ENCODE results near the gene ZNF516.
A peak's percentile ranks its signal among the peaks of the same experiment; 100 is the strongest.

ZNF516 gene

GRCh38 chr18:76391746-76392145, 103.3 kb downstream of the ZNF516 start:
- H3K27me3 ChIP-seq, result no peaks in the 10 kb centered on the region
- no peaks in the 10 kb centered on the region for H3K9me3 ChIP-seq
- H3K27ac ChIP-seq, result peak overlapping the region; percentile 10
- peaks cover 15% of the 10 kb centered on the region for H3K36me3 ChIP-seq
- H3K4me1 ChIP-seq (ENCODE audit: control insufficient read depth in 1 of 2, insufficient read depth in 1 of 2, low read depth in 1 of 2, low read length in 1 of 2), result peaks cover 55 to 63% of the 10 kb centered on the region in 2 experiments
- no peak for TF ChIP-seq CTCF (IDR thresholded peaks at IDR 0.05)
- H3K4me3 ChIP-seq (ENCODE audit: low read depth in 1 of 2, low read length in 1 of 2), result no peak overlapping the region

GRCh38 chr18:76391038-76391437, 104.0 kb downstream of the ZNF516 start:
- H3K27me3 ChIP-seq, result no peaks in the 10 kb centered on the region
- H3K36me3 ChIP-seq, result peaks cover 14% of the 10 kb centered on the region
- H3K4me1 ChIP-seq (ENCODE audit: control insufficient read depth in 1 of 2, insufficient read depth in 1 of 2, low read depth in 1 of 2, low read length in 1 of 2), result peaks cover 60 to 70% of the 10 kb centered on the region in 2 experiments
- peak overlapping the region; percentile 71 for H3K27ac ChIP-seq
- no peaks in the 10 kb centered on the region for H3K9me3 ChIP-seq
- no peak for TF ChIP-seq CTCF (IDR thresholded peaks at IDR 0.05)
- H3K4me3 ChIP-seq (ENCODE audit: low read depth in 1 of 2, low read length in 1 of 2), result no peak overlapping the region

- TF ChIP-seq CTCF (IDR thresholded peaks at IDR 0.05), result no peak
- H3K4me1 ChIP-seq (ENCODE audit: control insufficient read depth in 1 of 2, insufficient read depth in 1 of 2, low read depth in 1 of 2, low read length in 1 of 2), result peaks cover 55 to 72% of the 10 kb centered on the region in 2 experiments
- peak overlapping the region; percentile 71 for H3K27ac ChIP-seq
- H3K36me3 ChIP-seq, result peaks cover 14% of the 10 kb centered on the region
- H3K4me3 ChIP-seq (ENCODE audit: low read depth in 1 of 2, low read length in 1 of 2), result no peak overlapping the region
- H3K9me3 ChIP-seq, result no peaks in the 10 kb centered on the region
- H3K27me3 ChIP-seq, result no peaks in the 10 kb centered on the region
Observed at GRCh38 chr18:76390452-76391035, 104.5 kb downstream of the ZNF516 start.

- Histone ChIP-seq H3K4me1 (ENCODE audit: control insufficient read depth in 1 of 2, insufficient read depth in 1 of 2, low read depth in 1 of 2, low read length in 1 of 2) (peaks cover 47 to 66% of the 10 kb centered on the region in 2 experiments), H3K27me3 (no peaks in the 10 kb centered on the region), H3K36me3 (peaks cover 14% of the 10 kb centered on the region), H3K4me3 (ENCODE audit: low read depth in 1 of 2, low read length in 1 of 2) (no peak overlapping the region), H3K27ac (peak overlapping the region; percentile 71), H3K9me3 (no peaks in the 10 kb centered on the region)
- TF ChIP-seq CTCF (IDR thresholded peaks at IDR 0.05), result no peak
Observed at GRCh38 chr18:76389716-76390115, 105.3 kb downstream of the ZNF516 start.

- Histone ChIP-seq H3K36me3 (peaks cover 18% of the 10 kb centered on the region), H3K4me3 (ENCODE audit: low read depth in 1 of 2, low read length in 1 of 2) (no peak overlapping the region), H3K9me3 (no peaks in the 10 kb centered on the region), H3K27me3 (no peaks in the 10 kb centered on the region), H3K4me1 (ENCODE audit: control insufficient read depth in 1 of 2, insufficient read depth in 1 of 2, low read depth in 1 of 2, low read length in 1 of 2) (peaks cover 47 to 66% of the 10 kb centered on the region in 2 experiments), H3K27ac (peak overlapping the region; percentile 71)
- no peak for TF ChIP-seq CTCF (IDR thresholded peaks at IDR 0.05)
Observed at GRCh38 chr18:76388891-76389423, 106.1 kb downstream of the ZNF516 start.

Data from neutrophil (primary cell).